Mucosa of rectum (tissue), 2 donors: ENCODE data around the gene GLIS1.
"Not testable (repeated sequence)": the region's sequence is repeated elsewhere in the genome, so short reads cannot be mapped to it uniquely, and the experiment has no call there.

Source experiments
- H3K27ac ChIP-seq, 2 donors: one replicate each; pipeline ENCODE4 v1.7.0; 2013; ENCODE audit warnings: inconsistent platforms in 2 of 2, low read depth in 2 of 2, low read length in 2 of 2
- H3K27me3 ChIP-seq, 2 donors: one replicate each; pipeline ENCODE4 v1.7.0; 2013; ENCODE audit warnings: low read length in 2 of 2; ENCODE audit not compliant: control insufficient read depth in 2 of 2, insufficient read depth in 2 of 2
- H3K36me3 ChIP-seq, 2 donors: one replicate each; pipeline ENCODE4 v1.7.0; 2013; ENCODE audit warnings: low read length in 2 of 2; ENCODE audit not compliant: control insufficient read depth in 2 of 2, insufficient read depth in 2 of 2
- H3K4me1 ChIP-seq, 2 donors: one replicate each; pipeline ENCODE4 v1.7.0; 2013; ENCODE audit warnings: low read length in 2 of 2, mild to moderate bottlenecking in 1 of 2; ENCODE audit not compliant: control insufficient read depth in 2 of 2, insufficient read depth in 2 of 2
- H3K4me3 ChIP-seq, 2 donors: one replicate each; pipeline ENCODE4 v1.7.0; 2013; ENCODE audit warnings: low read length in 2 of 2
- H3K9ac ChIP-seq, 2 donors: one replicate each; pipeline ENCODE4 v1.7.0; 2013; ENCODE audit warnings: low read length in 2 of 2, low read depth in 1 of 2, mild to moderate bottlenecking in 1 of 2
- H3K9me3 ChIP-seq, 2 donors: one replicate each; pipeline ENCODE4 v1.7.0; 2013; ENCODE audit warnings: low read length in 2 of 2; ENCODE audit not compliant: control insufficient read depth in 2 of 2
- donor health status: healthy.
- donor health status: Normal muscosa, but diverticular disease.

The GLIS1 gene

GRCh38 chr1:53765657-53766056 is 26.7 kb upstream of the GLIS1 start:
- Histone ChIP-seq H3K27me3 (no peaks in the 10 kb centered on the region), H3K4me3 (no peak overlapping the region), H3K9ac (no peak overlapping the region), H3K36me3 (no peaks in the 10 kb centered on the region), H3K9me3 (no peaks in the 10 kb centered on the region), H3K4me1 (no peaks in the 10 kb centered on the region), H3K27ac (no peak overlapping the region)

- Histone ChIP-seq H3K4me3 (no peak overlapping the region), H3K4me1 (no peaks in the 10 kb centered on the region), H3K27me3 (no peaks in the 10 kb centered on the region), H3K36me3 (no peaks in the 10 kb centered on the region), H3K9ac (no peak overlapping the region), H3K27ac (no peak overlapping the region), H3K9me3 (no peaks in the 10 kb centered on the region)
Measured at GRCh38 chr1:53763911-53764310, 24.9 kb upstream of the GLIS1 start.

GRCh38 chr1:53763461-53763860 is 24.5 kb upstream of the GLIS1 start:
- Histone ChIP-seq H3K4me1 (no peaks in the 10 kb centered on the region), H3K9ac (no peak overlapping the region), H3K36me3 (no peaks in the 10 kb centered on the region), H3K27me3 (no peaks in the 10 kb centered on the region), H3K9me3 (no peaks in the 10 kb centered on the region), H3K27ac (no peak overlapping the region), H3K4me3 (no peak overlapping the region)

DNA sequence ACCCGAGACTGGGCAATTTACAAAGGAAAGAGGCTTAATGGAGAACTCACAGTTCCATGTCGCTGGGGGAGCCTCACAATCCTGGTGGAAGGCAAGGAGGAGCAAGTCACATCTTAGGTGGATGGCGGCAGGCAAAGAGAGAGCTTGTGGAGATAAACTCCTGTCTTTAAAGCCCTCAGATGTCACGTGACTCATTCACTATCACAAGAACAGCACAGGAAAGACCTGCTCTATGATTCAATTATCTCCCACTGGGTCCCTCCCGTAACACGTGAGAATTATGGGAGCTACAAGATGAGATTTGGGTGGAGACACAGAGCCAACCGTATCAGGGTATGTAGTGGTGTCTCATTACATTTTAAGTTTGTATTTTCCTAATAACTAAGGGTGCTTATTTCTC is 21.5 kb upstream of the GLIS1 start:
- not testable (repeated sequence) for H3K9me3 ChIP-seq, H3K36me3 ChIP-seq, H3K4me1 ChIP-seq, H3K27ac ChIP-seq, H3K4me3 ChIP-seq, H3K9ac ChIP-seq, H3K27me3 ChIP-seq

DNA sequence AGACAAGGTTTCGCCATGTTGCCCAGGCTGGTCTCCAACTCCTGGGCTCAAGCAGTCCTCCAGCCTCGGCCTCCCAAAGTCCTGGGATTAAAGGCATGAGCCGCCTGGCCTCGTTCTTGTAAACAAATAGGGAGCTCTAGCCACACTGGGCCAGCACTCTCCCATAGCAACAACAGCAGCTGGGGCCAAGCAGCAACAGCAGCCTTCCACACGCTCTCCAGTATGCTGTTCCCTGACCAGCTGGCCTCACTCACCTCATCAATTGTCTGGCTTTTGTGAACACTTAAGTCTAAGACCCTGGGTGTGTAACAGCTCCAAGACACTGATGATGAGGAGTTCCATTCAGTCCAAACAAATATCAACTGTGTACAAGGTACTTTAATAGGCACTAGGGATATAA is 16.9 kb upstream of the GLIS1 start:
- Histone ChIP-seq H3K9ac (no peak overlapping the region), H3K27me3 (no peaks in the 10 kb centered on the region), H3K36me3 (no peaks in the 10 kb centered on the region), H3K27ac (no peak overlapping the region), H3K9me3 (no peaks in the 10 kb centered on the region), H3K4me1 (no peaks in the 10 kb centered on the region), H3K4me3 (no peak overlapping the region)

DNA sequence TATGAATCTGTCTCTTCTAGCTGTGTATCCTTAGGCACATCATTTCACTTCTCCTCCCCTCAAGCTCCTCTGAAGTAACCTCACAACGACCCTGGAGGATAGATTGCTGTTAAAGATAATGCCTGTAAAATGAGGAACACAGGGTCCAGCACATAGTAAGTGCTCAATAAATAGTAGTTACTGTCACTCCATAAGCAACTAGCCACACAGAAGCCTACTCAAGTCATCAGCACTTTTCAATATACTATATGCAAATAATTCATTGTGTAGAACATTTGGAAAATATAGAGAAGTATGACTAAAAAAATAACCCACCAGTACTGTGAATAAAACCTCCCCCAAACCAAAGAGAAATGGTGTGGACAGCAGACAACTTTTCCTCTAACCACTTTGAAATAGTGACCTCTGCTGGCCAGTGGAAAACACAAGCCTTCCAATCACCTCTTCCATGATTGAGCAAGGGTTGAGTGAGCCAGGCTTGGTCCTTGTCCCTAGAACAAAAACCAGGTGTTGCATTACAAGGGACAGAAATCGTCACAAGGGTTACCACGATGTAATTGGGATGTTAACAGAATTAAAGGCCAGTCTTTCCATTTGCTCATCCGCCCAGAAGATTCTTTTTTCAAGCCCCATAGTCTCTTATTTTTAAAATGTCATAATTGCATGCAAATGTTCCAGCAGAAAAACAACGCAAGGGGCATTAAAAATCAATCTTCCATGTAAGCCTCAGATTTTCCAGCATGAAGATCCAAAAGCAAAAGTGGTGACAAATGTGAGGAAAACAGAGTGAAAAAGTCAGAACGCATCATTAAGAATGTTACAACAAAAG is 15.7 kb upstream of the GLIS1 start:
- H3K9ac ChIP-seq = no peak overlapping the region

GRCh38 chr1:53752281-53752680 is 13.3 kb upstream of the GLIS1 start:
- Histone ChIP-seq H3K9ac (no peak overlapping the region), H3K27me3 (no peaks in the 10 kb centered on the region), H3K27ac (no peak overlapping the region), H3K9me3 (no peaks in the 10 kb centered on the region), H3K4me3 (no peak overlapping the region), H3K4me1 (no peaks in the 10 kb centered on the region), H3K36me3 (no peaks in the 10 kb centered on the region)

More for the DNA sequence above, 15.7 kb upstream of the GLIS1 start:
- H3K4me1 ChIP-seq = no peaks in the 10 kb centered on the region
- H3K27me3 ChIP-seq = no peaks in the 10 kb centered on the region
- H3K4me3 ChIP-seq = no peak overlapping the region
- H3K9me3 ChIP-seq = no peaks in the 10 kb centered on the region
- no peaks in the 10 kb centered on the region for H3K36me3 ChIP-seq
- no peak overlapping the region for H3K27ac ChIP-seq

GRCh38 chr1:53747841-53748240 is 8.9 kb upstream of the GLIS1 start:
- Histone ChIP-seq H3K36me3 (no peaks in the 10 kb centered on the region), H3K9me3 (no peaks in the 10 kb centered on the region), H3K4me3 (no peak overlapping the region)

GRCh38 chr1:53740621-53741105 is 1.7 kb upstream of the GLIS1 start:
- H3K4me1 ChIP-seq = peaks cover 4 to 6% of the 10 kb centered on the region in 2 donors
- H3K36me3 ChIP-seq = no peaks in the 10 kb centered on the region
- H3K9me3 ChIP-seq = no peaks in the 10 kb centered on the region
- no peak overlapping the region for H3K4me3 ChIP-seq
- H3K9ac ChIP-seq = no peak overlapping the region
- no peak overlapping the region for H3K27ac ChIP-seq
- peaks cover 29 to 31% of the 10 kb centered on the region in 2 donors for H3K27me3 ChIP-seq

More at GRCh38 chr1:53747841-53748240, 8.9 kb upstream of the GLIS1 start:
- Histone ChIP-seq H3K27me3 (peaks cover 0 to 6% of the 10 kb centered on the region in 2 donors), H3K4me1 (no peaks in the 10 kb centered on the region), H3K9ac (no peak overlapping the region), H3K27ac (no peak overlapping the region)

GRCh38 chr1:53738205-53739108 is 507 bp downstream of the GLIS1 start:
- no peaks in the 10 kb centered on the region for H3K9me3 ChIP-seq
- H3K36me3 ChIP-seq = no peaks in the 10 kb centered on the region
- H3K27me3 ChIP-seq = peaks cover 34 to 40% of the 10 kb centered on the region in 2 donors
- H3K9ac ChIP-seq = peak overlapping the region in 1 of 2 donors; percentile 39
- peaks cover 4 to 6% of the 10 kb centered on the region in 2 donors for H3K4me1 ChIP-seq
- H3K4me3 ChIP-seq = peak overlapping the region; percentile 62 to 63
- no peak overlapping the region for H3K27ac ChIP-seq
